Stimulated activated CD4-positive, alpha-beta T cell treated with anti-CD3 and anti-CD28 coated beads, Interleukin-12 subunit alpha, Interleukin-12 subunit beta, amount 100 ng/mL, for 24 hours (primary cell): Measurements from ENCODE around the gene TPD52L1.

Source experiments
- DNase-seq, 2 experiments: peaks; one replicate each; pipeline ENCODE4 v3.0.0-alpha.2; 2020; ENCODE audit warnings: low read depth in 2 of 2

The TPD52L1 gene

DNA sequence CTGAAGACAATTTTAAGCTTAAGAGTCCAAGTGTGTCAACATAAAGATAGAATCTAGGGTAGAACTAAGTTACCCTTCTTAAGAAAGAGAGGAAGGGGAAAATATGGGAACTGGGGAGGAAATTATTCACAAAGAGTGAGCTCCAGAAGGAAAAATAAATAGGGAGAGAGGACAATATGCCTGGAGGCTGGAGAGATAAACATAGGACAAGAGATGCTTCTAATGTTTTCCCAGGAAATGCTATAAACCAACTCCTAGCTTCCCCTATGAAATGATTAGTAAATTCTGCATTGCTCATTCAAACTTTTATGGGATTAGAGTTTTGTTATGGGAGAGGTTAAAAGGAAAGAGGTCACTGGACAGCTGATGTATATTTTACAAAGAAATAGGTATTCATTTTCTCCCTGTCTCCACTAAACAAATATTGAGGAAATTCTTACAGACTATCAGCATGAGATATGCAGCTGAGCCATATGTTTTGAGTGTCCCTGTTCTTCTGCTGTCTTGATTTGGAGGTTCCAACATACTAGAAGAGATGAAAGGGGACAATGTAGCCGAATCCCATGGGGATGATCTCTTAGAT lies 22.0 kb downstream of the TPD52L1 start:
- no peak for DNase-seq

DNA sequence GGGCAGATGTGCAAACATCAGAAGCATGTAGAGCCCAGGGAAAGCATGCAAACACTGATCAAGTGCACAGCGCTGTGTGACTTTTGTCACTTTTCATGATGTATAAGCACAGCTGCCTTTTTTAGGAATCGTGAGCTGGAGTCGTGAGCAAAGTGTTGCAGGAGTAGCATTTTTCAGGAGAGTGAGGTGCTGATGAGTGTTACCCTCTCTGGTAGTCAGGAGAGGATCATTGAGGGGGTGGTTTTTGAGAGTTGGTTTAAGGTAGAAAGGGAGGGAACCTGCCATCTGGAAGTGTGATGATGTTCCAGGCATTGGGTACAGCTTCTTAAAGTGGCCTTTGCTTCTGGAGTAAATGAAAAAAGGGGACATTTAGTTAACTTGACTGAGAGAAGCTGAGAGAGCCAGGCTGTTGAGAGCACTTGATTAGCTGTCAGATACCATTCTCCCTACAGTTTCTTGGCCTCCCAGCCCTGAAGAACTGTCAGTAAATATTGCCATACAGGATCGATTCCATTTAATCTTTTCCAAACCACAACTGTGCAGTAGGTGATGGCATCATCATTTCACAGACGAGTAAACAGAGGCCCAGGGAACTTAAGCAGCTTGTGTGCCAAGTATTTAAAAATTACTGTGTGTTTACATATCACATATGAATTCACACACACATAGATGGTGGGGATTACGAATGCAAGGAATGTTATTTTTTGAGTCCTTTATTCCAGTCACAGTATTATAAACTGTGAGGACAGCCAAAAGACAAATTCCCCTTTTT lies 28.9 kb downstream of the TPD52L1 start:
- no peak for DNase-seq

DNA sequence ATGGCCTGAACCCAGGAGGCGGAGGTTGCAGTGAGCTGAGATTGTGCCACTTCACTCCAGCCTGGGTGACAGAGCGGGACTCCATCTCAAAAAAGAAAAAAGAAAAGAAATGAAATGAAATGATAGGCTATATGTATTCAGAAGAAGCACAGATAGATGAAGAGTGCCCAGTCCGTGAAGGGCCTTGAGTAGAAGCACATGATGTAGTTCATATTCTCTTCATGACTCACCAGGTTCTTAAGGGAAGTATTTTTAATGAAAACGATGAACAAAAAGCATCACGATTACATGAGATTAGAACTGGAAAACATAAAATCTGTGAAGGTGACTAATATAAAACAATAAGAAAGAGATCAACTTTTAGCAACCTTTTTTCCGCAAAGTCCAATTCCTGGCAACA lies 29.8 kb downstream of the TPD52L1 start:
- no peak for DNase-seq

DNA sequence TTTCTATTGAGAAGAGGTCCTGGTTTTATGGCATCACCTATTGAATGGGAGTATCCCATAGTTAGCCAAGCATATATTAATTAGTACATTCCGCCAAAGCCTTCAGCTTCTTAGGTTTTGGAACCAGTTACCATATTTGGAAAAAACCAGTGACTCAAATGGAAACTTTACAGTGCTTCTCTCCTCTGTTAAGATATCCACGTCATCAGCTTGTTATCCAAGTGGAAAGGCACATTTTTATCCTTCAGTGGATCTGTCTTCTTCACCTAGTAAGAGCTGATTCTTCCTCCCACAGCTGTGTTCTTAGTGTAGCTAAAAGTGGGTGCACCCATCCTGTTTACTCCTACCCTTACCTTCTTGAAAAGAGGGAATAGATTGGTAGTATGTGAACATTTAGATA lies 34.5 kb downstream of the TPD52L1 start:
- no peak for DNase-seq

DNA sequence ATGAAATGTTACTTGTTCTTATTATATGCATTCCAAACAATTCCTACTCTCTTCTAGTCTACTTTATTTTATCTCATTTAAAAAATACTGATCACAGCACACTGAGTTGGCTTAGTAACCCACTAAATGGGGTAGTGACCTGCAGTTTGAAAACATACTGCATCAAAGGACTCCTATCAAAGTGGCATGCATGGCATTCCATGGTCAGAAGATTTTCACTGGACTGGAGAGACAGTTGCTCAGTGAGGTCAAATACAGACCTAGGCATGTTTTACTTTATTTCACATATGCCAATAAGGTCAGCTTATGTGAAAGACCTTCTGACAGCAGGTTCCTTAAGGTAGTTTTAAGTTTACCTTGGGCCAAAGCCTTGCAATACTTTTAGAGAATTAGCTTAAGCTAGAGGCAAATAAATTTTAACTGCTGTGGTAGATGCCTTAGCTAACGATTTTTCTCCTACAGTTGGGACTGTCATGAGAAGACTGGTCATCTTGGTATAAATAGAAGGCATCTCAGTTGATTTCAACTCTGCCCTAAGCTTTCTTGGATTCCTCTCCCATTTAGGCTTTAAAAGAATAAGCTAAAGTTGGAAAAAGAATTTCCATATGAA lies 35.1 kb downstream of the TPD52L1 start:
- DNase-seq: no peak

DNA sequence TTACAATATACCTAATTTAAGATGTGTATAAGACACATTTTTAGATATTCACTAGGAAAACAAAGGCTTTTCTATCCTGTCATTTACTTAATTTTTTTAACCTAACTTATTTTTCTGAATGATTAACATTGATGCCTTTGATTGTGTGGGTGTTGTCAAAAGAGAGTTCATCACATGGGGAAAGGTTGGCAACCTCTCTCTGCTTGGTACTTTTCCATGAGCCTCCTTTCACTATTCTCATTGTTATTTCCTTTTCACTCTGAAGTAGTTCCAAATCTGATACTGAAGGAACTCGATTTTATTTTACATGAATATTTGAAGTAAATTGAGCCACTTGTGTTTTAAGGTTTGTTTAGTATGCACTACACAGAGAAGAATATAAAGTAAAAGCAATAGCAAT lies 35.9 kb downstream of the TPD52L1 start:
- DNase-seq: no peak

DNA sequence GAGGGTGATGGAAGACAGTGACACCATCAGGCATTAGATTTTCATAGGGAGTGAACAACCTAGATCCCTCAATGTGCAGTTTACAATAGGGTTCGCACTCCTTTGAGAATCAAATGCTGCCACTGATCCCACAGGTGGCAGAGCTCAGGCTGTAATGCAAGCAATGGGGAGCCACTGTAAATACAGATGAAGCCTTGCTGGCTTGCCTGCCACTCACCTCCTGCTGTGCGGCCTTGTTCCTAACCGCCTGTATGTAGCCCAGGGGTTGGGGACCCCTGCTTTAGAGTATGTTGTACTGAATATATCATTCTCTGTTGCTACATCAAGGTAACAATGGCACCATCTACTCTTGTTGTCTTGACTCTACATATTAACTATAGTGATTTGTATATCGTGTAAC lies 37.1 kb downstream of the TPD52L1 start:
- DNase-seq: no peak

DNA sequence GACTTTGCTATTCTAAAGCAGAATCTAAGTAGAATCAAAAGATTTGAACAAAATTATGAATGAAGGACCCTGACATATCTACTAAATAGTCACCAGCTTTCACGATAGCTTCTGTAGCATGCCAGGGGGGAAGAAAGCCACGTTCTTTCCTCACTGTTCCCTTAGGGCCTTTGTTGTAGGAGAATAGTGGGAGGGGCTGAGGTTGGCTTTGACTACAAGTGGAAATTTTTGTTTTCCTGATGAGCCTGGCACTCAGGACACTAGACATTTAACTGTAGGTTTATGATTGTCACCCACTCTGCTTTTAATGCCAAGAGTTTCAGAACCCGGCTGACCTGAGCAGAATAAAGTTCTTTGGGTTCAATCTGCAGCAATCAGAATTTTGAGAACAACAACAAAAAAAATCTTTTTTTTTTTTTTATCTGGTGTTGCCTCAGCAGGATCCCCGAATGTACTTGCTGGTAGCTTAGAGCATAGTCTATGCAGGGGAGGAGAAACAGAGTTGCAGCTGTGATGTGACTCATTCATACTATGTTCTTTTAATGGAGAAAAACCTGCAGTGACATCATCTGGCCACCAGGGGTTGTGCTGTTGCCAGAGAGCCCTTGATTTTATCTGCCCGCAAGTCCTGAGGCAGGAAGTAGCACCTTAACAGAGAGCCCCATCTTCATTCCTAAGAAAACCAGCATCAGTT lies 38.5 kb downstream of the TPD52L1 start:
- DNase-seq: peak; percentile 21 to 43

DNA sequence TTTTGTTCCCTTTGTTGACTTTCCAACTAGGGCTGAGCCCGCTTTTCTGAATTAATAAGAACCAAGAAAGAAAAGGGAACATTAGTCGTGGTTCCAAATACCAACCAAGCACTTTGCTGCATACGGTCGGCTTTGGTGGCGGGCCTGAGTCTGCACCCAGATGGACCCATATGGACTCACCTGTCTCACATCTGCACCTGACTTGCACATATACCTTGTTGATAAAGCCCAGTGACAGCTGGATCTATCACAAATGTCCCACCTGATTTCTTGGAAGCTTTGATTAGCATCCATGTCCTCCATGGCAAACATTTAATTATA lies 39.0 kb downstream of the TPD52L1 start:
- no peak for DNase-seq

DNA sequence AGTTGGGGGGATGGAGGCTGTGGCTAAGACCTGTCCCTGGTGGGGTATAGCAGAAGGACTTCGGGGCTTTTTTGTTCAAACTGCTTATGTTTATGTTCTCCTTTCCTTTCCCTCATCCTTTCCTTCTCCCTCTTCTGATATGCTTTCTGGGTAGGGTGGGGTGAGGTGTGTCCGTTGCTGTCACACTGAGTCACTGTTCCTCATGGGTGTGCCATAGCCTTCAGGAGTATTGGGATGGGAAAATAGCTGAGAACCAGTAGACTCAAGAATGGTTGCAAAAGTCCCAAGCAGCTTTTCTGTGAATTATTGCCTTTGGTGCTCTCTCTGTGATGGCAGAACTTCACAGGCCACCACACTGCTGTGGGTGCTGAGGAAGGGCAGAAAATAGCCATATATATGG lies 39.6 kb downstream of the TPD52L1 start:
- DNase-seq: no peak

DNA sequence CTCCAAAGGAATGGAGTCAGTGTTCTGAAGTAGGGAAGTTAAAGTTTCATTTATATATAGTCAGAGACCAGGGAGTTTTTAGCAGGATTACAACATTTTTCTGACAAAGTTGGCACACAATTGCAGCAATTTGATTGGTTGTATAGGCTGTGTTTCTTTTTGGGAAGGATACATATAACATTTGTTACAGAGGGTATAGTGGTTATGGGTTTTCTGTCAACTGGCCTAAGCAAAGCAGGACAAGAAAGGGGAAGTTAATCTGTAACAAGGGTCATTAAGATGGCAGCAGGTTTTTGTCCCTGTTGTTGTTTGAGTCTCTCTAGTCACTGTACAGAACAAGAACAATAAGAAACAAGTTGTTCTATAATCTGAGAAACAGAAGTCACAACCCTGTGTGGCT lies 41.4 kb downstream of the TPD52L1 start:
- DNase-seq: no peak

DNA sequence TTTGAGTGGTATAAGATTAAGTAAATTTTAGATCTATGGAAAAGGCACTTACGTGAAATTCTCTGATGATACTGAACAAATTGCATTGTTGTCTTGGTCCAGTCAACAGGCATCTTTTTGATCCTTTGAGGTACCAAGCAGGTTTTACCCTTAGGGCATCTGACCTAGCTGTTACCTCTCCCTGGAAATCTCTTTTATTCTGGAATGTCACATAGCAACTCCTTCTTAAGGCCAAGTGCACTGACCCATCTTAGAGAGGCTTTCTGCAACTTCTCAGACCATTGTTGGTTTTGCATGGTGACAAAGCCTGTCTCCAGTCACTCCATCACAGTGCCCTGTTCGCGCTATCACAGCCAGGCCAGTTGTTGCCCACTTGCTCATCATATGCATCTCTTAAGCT lies 42.0 kb downstream of the TPD52L1 start:
- DNase-seq: no peak

DNA sequence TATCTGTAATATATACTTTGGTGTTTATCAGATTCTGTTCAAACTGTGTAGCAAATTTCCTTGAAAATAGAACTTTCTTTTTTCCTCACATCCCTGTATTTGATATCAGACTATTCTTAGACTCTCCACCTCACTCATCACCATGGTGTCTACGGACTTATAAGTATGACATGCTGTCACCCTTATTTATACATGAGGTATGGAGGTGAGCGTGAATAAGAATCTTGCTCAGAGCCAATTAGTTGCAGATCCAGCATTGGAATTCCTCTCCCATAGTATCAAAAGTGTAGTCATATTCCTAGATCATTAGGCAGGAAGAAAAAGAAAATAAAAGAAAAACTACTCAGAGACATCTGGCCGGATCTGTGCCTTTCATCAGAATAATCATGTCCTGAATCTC lies 43.0 kb downstream of the TPD52L1 start:
- DNase-seq: no peak

DNA sequence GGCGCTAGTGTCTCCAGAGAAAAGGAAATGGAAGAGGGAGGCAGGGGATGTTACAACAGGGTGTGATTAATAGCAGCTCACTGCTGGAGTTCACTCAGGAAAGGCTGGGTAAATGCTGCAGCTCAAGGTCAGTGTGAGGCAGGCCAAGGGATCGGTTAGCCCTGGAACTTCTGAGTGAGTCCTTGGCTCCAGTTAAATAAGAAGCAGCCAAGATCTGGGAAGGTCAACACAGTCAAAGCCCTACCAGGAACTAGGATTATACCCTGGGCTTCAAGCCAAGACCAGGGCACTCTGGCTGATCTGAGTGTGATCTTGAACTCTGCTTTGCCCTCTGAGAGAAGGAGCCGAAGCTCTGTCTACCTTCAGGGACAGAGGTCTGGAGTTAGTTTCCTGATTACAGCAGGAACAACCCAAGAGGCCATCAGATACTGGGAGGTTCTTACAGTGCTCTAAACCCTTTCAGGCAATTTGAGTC lies 44.3 kb downstream of the TPD52L1 start:
- DNase-seq: no peak

DNA sequence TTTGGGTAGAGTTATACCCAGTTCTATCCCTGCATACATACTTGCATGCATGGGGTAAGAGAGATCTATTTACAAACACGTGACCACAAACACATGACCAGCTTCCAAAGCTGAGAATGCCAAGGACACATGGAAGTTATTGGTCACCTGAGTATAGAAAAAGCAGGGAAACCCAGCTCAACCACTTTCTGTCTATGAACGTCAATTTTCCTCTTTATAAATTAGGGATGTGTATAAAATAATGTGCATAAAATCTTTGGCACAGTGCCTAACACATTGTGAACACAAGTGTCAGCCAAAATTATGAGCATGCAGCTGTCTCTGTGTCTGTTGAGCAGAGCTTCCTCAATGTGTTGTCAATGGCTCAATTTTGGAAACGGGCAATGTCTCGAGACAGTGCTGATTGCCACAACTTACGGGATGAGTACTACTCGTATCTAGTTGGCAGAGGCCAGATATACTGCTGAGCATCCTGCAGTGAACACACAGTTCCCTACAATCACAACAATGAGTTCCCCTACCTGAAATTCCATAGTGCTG lies 44.9 kb downstream of the TPD52L1 start:
- no peak for DNase-seq

DNA sequence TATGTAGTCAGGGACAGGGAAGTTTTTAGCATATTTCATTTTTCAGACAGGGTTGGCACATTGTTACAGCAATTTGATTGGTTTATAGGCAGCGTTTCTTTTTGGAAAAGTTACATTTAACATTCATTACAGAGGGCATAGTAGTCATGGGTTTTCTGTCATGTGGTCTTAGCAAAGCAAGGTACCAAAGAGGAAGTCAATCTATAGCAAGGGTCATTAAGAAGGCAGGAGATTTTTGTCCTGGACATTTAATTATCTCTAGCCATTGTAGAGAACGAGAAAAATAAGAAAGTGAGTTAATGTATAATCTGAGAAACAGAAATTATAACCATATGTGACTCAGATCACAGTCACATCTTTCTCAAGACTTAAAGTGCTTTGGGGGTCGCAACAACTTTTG lies 47.4 kb downstream of the TPD52L1 start:
- no peak for DNase-seq

DNA sequence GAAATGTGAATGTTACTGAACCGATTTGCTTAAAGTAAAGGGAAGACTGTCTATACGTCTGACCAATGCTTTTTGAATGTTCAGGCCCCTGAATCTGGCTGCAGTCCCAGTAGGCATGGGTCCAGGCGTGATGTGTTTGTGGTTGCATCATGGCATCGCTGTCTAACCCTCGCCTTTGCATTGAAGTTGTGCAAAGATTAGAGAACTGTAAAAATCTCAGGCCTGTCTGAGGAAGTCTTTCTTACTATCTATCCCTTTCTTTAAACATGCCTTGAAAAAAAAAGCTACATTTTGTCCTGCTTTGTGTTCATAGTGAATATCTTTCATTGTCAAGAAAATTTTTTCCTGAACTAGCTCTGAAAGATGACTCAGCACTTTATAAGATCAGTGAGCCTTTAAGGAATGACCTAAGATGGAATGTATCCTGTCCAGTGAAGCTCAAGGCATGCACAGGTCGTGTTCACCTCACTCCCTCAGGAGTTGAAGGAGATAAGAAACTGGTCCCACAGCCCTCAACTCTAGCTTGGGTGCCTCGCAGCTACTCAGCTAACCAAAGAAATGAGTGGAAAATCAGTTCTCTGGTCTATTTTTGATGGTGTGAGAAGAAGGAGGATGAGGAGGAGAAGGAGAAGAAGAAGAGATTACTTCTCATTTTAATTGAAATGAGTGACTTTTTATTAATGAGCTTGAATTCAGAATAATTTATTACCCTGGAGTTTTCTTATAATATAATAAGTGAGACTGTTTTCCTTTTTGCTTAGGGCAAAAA lies 48.6 kb downstream of the TPD52L1 start:
- DNase-seq: no peak

DNA sequence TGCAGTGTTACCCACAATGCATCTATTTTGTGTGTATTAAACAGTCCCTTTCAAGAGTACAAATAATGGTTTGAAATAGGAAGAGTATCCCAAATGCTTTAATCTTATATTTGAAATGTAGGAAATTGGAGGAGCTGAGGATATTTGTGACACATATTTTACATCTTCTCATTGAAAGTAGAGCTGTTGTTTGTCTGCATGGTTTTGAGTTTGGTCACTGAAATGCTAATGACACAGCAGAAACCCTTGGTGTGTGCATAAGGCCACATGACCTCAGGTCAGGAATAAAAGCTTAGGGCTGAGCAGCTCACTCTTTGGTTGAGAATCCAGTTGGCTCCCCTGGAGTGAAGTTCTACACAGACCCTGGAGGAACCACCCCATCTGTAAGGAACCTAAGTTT lies 49.8 kb downstream of the TPD52L1 start:
- DNase-seq: no peak

DNA sequence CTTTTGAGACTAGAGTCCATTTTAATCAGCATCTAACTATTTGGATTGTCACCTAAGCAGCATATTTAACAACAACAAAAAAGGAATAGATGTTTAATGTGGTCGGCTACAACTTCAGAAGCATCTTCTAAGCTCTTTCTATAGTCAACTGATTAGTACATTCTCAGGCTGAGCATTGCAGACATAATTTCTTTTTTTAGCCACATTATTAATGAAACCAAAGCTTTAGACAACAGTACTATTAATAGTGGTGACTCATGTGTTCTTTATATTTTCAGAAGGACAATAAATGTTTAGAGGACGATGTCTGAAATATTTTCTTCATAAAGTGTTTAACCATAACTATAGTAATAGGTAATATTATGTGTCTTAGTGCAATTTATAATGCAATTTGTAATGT lies 52.4 kb downstream of the TPD52L1 start:
- no peak for DNase-seq

DNA sequence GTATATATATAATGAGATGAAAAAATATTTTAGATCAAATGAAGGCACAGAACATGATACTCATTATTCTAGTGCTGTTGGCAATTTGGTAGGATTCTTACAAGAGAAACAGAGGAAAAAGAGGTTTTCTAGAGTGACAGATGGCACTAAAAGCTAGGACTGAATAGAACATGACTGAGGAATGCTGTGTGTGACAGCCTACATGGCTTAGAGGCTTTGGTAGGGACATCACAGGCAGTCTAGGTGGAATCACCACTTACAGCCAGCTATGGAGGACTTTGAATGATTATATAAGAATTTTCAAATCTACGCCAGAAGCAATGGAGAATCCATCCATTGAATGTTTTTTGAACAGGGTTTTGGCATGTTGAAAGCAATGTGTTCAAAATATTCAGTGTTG lies 52.8 kb downstream of the TPD52L1 start:
- no peak for DNase-seq

DNA sequence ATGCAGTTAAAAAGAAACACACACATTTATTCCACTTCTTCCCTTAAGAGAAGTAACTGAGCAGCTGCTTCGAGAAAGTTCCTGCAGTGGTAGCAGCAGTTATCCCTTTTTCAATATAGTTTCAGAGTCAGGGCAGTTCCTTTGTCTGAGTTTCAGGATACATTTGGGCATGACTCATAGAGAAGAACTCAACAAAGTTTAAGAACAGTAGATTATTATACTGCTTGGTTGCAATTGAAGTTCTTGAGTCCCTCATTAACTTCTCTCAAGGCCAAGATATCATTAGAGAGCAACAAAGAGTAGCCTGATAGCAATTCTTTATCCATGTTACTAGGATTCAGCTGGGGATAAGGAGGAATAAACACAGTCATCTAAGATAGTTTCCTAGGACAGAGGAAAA lies 54.4 kb downstream of the TPD52L1 start:
- DNase-seq: no peak
